ENCODE measurements around the gene FES.
"Not testable (repeated sequence)": the region's sequence is repeated elsewhere in the genome, so short reads cannot be mapped to it uniquely, and the experiment has no call there.

FES gene

DNA sequence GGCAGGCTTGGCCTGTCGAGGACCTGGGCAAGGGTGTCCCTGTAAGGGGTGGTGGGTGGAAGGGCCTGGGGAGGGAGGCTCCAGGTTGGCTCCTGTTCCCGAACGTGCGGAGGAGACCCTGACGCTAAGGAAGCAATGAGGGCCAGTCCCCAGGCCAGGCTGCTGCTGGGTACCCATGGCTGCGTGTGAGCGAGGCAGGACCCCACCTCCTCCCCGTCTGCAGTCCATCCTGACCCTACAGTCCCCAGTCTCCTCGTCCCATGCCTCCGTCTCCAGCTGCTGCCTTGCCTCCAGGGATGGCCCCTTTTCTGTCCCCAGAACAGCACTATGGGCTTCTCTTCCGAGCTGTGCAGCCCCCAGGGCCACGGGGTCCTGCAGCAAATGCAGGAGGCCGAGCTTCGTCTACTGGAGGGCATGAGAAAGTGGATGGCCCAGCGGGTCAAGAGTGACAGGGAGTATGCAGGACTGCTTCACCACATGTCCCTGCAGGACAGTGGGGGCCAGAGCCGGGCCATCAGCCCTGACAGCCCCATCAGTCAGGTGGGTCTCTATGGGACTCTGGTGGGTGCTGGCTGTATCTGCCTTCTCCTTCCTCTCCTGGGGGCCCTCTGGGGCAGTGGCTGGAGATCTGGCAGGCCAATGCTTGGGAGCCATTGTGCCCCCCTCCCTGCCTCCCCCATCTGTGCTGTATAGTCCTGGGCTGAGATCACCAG is 571 bp downstream of the FES start:
- in situ Hi-C loops (cut with HindIII; ENCODE audit: low pct_ligation_motif_present, low pct_unique_long_range_greater_than_20kb, low sequenced_read_pairs), result no loop called here
- no peak for DNase-seq

DNA sequence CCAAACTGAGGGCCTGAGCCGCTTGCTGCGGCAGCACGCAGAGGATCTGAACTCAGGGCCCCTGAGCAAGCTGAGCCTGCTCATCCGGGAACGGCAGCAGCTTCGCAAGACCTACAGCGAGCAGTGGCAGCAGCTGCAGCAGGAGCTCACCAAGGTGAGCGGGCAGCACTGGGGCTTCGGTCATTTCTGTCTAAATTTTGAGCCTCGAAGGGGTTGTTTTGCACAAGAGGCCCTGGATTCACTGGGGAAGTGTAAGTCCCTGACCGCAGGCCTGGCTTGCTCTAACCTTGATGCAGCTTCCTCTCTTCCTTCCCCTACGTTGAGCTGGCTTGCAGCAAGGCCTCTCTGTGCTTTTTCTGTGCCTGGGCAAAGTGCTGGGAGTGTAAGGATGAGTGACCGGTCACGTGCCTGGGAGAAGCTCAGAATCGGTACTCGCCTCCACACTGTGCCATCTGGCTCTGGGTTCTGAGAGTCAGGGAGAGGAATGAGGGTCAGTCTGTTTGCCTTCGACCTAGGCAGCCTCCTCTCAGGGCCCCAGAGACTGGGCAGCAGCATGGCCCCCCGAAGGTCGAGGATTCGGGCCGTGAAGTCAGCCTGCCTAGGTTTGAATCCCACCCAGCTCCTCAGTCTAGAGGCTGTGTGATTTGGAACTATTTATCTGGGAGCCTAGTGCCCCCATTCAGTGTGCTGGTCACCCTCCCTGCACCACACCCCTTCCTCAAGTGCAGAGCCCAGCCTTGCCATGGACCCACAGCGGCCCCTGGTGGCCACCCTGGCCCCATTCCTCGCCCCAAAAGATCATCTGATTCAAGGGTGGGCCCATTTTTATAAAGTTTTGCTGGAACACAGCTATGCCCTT is 1.4 kb downstream of the FES start:
- in situ Hi-C loops (cut with HindIII; ENCODE audit: low pct_ligation_motif_present, low pct_unique_long_range_greater_than_20kb, low sequenced_read_pairs), result no loop called here
- peak; percentile 43 for DNase-seq

DNA sequence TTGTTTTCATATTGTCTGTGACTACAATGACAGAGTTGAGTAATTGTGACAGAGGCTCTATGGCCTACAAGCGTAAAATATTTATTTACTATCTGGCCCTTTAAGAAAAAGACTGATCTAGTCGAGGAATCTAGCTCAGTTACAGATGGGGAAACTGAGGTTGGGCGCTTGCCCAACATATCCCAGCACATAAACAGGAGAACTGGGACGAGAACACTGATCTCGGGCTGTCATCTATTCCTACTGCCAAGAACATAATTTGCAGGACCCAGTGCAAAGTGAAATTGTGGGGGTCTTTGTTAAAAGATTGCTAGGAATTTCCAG is 1.9 kb downstream of the FES start:
- in situ Hi-C loops (cut with HindIII; ENCODE audit: low pct_ligation_motif_present, low pct_unique_long_range_greater_than_20kb, low sequenced_read_pairs), result no loop called here
- no peak for DNase-seq

DNA sequence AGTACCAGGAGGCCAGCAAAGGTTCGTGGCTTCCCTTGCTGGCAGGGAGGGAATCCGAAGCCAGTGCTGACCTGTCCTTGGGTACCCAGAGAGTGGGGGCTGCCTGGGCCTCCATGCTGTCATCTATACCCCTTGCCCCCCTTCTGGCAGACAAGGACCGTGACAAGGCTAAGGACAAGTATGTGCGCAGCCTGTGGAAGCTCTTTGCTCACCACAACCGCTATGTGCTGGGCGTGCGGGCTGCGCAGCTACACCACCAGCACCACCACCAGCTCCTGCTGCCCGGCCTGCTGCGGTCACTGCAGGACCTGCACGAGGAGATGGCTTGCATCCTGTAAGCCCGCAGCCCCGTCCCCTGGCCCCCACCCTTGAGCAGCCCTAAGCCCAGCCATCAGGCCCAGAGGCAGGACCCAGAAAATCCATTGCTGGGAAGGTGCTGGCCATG is 2.8 kb downstream of the FES start:
- in situ Hi-C loops (cut with HindIII; ENCODE audit: low pct_ligation_motif_present, low pct_unique_long_range_greater_than_20kb, low sequenced_read_pairs), result no loop called here
- no peak for DNase-seq

DNA sequence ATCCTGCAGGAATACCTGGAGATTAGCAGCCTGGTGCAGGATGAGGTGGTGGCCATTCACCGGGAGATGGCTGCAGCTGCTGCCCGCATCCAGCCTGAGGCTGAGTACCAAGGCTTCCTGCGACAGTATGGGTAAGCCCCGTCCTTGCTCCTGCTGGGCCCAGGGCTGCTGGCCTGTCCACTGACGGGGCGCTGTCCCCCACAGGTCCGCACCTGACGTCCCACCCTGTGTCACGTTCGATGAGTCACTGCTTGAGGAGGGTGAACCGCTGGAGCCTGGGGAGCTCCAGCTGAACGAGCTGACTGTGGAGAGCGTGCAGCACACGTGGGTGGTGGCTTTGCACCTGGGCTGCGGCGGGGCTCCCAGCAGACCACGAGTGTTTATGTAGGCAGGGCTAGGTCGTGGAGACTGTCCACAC is 5.0 kb downstream of the FES start:
- DNase-seq, result no peak
- in situ Hi-C loops (cut with HindIII; ENCODE audit: low pct_ligation_motif_present, low pct_unique_long_range_greater_than_20kb, low sequenced_read_pairs), result no loop called here

DNA sequence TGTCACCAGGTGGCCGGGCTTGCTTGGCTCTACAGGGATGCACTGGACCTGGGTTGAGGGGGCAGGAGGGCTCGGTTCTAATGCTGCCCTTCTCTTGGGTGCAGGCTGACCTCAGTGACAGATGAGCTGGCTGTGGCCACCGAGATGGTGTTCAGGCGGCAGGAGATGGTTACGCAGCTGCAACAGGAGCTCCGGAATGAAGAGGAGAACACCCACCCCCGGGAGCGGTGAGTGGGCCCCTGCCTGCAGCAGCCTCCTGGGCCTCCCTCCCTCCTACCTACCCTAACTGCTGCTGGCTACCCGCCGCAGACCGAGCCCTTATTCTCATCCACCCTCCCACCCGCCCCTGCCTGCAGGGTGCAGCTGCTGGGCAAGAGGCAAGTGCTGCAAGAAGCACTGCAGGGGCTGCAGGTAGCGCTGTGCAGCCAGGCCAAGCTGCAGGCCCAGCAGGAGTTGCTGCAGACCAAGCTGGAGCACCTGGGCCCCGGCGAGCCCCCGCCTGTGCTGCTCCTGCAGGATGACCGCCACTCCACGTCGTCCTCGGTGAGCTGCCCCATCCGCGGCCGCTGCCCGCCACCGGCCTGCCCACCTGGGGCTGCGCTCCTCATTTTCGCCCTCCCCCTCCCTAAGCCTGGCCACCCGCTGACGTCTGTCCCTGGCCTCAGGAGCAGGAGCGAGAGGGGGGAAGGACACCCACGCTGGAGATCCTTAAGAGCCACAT is 5.6 kb downstream of the FES start:
- DNase-seq, result no peak
- in situ Hi-C loops (cut with HindIII; ENCODE audit: low pct_ligation_motif_present, low pct_unique_long_range_greater_than_20kb, low sequenced_read_pairs), result no loop called here

DNA sequence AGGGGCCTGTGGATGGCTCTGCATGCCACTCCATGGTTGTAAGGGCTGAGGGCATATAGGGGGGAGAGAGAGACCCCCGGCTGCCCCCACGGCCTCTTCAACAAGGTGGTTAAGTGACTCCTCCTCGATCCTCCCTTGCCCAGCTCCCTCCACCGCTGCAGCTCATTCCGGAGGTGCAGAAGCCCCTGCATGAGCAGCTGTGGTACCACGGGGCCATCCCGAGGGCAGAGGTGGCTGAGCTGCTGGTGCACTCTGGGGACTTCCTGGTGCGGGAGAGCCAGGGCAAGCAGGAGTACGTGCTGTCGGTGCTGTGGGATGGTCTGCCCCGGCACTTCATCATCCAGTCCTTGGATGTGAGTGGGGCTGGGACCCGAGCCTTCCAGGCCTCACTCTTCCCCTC is 6.5 kb downstream of the FES start:
- DNase-seq, result no peak
- in situ Hi-C loops (cut with HindIII; ENCODE audit: low pct_ligation_motif_present, low pct_unique_long_range_greater_than_20kb, low sequenced_read_pairs), result no loop called here

DNA sequence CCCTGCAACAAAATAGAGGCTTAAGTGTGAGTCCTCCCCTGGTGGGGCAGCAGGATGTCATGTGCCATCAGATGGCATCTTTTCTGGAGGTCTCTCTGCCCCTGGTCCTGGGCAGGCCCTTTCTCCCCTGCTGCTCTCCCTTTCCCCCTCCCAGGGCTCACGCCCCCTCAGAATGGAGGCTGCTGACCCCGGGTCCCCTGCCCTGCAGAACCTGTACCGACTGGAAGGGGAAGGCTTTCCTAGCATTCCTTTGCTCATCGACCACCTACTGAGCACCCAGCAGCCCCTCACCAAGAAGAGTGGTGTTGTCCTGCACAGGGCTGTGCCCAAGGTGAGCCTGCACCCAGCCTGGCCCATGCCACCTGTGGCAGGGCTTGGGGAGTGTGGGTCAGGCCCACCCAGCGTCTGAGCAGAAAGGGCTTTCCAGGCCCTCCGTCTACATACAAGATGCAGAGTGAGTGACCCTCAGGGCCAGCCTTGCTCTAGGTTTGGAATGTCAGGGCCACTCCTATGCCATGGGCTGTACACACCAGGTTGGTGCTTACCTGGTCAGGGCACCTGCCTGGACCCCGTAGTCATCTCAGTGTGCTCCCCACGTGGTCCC is 7.1 kb downstream of the FES start:
- in situ Hi-C loops (cut with HindIII; ENCODE audit: low pct_ligation_motif_present, low pct_unique_long_range_greater_than_20kb, low sequenced_read_pairs), result no loop called here
- no peak for DNase-seq

DNA sequence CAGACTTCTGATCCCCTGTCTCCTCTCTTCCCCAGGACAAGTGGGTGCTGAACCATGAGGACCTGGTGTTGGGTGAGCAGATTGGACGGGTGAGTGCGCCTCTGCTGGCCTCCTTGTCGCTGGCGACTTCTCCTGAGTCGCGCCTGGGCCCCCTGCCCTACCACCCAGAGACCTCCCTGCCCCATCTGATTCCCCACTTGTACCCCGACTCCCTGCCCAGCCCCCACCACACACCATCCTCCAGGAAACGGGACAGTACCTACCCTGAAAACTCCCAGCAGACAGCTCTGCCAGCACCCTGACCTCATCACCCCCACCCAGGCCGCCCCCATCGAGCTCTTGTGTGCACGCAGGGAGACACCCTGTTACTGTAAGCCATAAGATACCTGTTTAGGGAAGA is 7.7 kb downstream of the FES start:
- in situ Hi-C loops (cut with HindIII; ENCODE audit: low pct_ligation_motif_present, low pct_unique_long_range_greater_than_20kb, low sequenced_read_pairs), result no loop called here
- no peak for DNase-seq

DNA sequence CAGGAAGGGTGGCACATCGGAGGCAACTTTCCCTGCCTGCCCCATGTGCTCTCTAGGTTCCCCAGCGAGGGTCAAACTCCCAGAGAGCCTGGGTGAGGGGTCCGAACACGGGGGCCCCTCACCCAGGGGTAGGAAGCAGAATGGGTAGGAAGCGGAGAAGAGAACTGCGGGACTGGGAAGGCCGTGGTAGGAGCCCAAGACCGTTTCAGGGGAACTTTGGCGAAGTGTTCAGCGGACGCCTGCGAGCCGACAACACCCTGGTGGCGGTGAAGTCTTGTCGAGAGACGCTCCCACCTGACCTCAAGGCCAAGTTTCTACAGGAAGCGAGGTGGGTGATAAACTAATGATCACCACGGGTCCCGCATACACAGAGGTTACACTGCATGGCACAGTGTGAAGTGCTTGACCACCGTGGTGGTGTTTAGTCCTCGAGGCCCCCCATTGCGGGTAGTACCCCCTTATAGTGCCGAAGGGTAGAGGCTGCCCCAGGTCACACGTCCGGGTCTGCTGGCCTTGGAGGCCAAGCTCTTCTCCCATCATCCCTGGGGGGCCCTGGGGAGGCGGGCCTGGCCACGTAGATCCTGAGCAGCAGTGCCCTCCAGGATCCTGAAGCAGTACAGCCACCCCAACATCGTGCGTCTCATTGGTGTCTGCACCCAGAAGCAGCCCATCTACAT is 8.3 kb downstream of the FES start:
- in situ Hi-C loops (cut with HindIII; ENCODE audit: low pct_ligation_motif_present, low pct_unique_long_range_greater_than_20kb, low sequenced_read_pairs), result no loop called here
- no peak for DNase-seq

DNA sequence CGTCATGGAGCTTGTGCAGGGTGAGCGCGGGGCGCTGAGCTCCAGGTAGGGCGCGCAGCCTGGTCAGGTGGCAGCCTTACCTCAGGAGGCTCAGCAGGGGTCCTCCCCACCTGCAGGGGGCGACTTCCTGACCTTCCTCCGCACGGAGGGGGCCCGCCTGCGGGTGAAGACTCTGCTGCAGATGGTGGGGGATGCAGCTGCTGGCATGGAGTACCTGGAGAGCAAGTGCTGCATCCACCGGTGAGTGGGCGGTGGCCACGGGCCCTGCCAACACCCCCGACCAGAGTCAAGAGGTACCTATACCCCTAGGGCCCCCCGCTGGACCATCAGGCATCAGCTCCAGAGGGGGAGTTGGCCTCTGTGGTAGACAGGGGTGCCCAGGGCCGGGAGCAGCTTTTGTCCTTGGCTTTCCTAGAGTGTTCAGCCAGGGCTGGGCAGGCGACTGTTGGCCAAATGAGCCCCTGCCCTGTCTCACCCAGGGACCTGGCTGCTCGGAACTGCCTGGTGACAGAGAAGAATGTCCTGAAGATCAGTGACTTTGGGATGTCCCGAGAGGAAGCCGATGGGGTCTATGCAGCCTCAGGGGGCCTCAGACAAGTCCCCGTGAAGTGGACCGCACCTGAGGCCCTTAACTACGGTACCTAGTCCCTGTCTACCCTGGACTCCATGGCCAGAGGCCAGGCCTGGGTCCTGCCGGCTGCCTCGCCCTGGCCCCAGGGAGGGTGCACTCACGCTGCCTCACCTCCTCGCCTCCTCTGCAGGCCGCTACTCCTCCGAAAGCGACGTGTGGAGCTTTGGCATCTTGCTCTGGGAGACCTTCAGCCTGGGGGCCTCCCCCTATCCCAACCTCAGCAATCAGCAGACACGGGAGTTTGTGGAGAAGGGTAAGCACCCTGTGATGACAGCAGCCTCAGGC is 9.1 kb downstream of the FES start:
- in situ Hi-C loops (cut with HindIII; ENCODE audit: low pct_ligation_motif_present, low pct_unique_long_range_greater_than_20kb, low sequenced_read_pairs), result no loop called here
- DNase-seq, result no peak

DNA sequence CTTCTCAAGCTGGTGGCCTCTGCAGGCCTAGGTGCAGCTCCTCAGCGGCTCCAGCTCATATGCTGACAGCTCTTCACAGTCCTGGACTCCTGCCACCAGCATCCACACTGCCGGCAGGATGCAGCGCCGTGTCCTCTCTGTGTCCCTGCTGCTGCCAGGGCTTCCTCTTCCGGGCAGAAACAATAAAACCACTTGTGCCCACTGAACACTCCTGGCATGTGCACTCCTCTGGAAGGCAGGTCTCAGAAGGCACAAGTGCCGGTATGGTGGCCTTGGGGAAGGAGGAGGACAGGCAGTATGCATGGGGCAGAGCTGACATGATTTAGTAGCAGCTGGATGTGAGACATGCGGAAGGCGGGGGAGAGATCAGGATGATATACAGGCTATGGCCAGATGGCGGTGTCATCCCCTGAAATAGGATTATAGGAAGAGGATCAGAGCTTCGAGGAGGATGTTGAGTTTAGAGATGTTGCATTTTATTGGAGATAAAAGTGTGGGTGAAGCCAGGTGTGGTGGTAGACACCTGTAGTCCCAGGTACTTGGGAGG is 11.3 kb downstream of the FES start:
- no peak for DNase-seq
- in situ Hi-C loops (cut with HindIII; ENCODE audit: low pct_ligation_motif_present, low pct_unique_long_range_greater_than_20kb, low sequenced_read_pairs), result no loop called here

DNA sequence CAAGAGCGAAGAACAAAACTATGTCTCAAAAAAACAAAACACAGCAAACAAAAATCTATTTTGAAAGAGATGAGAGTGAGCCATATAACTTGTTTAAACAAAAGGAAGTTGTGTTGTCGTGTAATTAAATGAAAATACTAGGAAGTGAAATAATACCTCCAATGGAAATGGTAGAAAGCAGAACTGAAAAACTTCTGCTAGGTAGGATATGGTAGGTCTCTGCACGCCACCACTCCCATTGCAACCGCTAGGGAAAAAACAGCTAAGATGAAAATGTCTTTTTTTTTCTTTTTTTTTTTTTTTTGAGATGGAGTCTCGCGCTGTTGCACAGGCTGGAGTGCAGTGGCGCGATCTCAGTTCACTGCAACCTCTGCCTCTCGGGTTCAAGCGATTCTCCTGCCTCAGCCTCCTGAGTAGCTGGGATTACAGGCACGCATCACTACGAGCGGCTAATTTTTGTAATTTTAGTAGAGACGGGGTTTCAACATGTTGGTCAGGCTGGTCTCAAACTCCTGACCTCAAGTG is 12.9 kb downstream of the FES start:
- in situ Hi-C loops (cut with HindIII; ENCODE audit: low pct_ligation_motif_present, low pct_unique_long_range_greater_than_20kb, low sequenced_read_pairs); DNase-seq: not testable (repeated sequence)

DNA sequence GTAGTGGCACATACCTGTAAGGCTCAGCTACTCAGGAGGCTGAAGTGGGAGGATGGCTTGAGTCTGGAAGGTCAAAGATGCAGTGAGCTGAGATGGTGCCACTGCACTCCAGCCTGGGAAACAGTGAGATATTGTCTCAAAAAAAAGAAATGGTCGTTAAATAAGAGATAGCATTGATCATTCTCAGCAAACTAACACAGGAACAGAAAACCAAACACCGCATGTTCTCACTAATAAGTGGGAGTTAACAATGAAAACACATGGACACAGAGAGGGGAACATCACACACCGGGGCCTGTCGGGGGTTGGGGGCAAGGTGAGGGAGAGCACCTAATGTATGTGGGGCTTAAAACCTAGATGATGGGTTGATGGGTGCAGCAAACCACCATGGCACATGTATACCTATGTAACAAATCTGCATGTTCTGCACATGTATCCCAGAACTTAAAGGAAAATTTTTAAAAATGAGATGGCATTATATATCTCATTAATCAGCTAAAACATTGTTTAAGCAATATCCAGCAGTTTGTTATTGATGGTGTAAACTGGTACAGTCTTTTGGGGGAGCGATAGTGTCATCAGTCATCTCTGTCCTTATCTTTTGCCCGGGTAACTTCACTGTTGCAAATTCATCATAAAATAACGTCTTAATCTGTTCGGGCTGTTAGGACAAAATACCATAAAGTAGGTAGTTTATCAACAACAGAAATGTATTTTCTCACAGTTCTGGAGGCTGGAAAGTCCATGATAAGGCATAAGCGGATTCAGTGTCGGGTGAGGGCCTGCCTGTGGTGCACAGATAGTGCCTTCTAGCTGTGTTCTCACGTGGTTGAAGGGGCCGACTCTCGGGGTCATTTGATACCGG is 17.1 kb downstream of the FES start:
- in situ Hi-C loops (cut with HindIII; ENCODE audit: low pct_ligation_motif_present, low pct_unique_long_range_greater_than_20kb, low sequenced_read_pairs), result no loop called here
- no peak for DNase-seq

DNA sequence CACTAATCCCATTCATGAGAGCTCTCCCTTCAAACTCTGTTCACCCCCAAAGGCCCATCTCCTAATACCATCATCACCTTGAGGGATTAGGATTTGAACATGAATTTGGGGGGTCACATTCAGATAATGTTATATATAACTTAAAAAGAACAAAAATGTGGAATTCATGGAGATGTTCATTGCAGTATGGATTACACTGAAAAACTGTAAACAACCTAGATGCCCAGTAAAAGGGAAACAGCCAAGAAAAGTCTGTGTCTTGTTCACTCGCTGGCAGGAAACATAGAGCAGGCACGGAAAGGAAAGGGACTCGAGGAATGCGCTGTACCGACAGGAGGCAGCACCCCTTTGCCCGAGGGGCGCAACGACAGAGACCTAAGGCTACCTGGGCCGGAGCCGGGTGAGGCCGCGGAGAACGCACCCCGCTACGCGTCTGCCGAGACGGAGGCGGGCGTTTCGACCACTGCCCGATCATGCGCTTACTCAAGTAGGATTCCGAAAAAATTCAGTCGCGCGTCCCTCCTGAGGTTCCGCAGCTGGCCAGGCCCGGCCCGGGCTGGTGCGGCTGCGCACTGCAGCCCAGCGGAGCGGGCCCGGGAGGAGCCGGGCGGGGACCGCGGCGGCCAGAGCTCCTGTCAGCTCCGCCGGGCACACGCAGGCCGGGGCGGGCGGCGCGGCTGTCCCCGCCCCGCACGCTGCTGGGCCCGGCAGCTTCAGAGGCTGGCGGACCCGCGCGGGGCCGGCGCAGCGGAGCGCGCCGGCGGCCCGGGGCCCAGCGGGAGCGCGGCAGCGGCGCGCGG is 17.9 kb downstream of the FES start:
- in situ Hi-C loops (cut with HindIII; ENCODE audit: low pct_ligation_motif_present, low pct_unique_long_range_greater_than_20kb, low sequenced_read_pairs), result no loop called here
- peak; percentile 75 for DNase-seq

Data from ACHN (cell line).